B cell (primary cell): ENCODE results near the gene ERCC3. TPM values are rescaled to one million over a fixed set of nuclear protein-coding genes. Genes with fewer than 3 reads are reported as not detected.

Experiments used
- ATAC-seq: fragments of 200-7000 bp; cut with Tn5 transposase; one replicate; pipeline ENCODE4 v1.10.0; 2021; ENCODE audit warnings: low read depth, mild to moderate bottlenecking, moderate number of reproducible peaks, moderate library complexity
- CTCF ChIA-PET: fragments of 350-600 bp; sonication (Branson Sonifier 250); formaldehyde crosslinking; loops from one replicate; lab custom pipeline; 2021; ENCODE audit warnings: antibody characterized with exemption, inconsistent platforms; lab: Charles Lee
- POLR2A ChIA-PET: fragments of 350-600 bp; sonication (Branson Sonifier 250); formaldehyde crosslinking; loops from one replicate; lab custom pipeline; 2021; ENCODE audit warnings: antibody characterized with exemption; lab: Charles Lee
- DNase-seq: peaks from one replicate; pipeline ENCODE4 v3.0.0; 2013
- H2AFZ ChIP-seq: 2 replicates; pipeline ENCODE4 v1.6.1; 2012; ENCODE audit warnings: mild to moderate bottlenecking, low read depth, low read length; ENCODE audit not compliant: insufficient read depth, poor library complexity, severe bottlenecking
- H3K27ac ChIP-seq, 2 donors: 1 replicate in 1 of 2; 2 replicates in 1 of 2; pipeline ENCODE4 v1.5.1; 2012 to 2013; ENCODE audit warnings: low read length in 2 of 2, mild to moderate bottlenecking in 2 of 2, moderate library complexity in 1 of 2
- H3K27me3 ChIP-seq, 4 experiments: fragments of 200-600 bp in 1 of 4; sonication (generic) in 1 of 4; replicated peaks in 1 of 4; 1 replicate in 2 of 4; 2 replicates in 2 of 4; pipeline versions ENCODE4 v1.6.1 to v1.7.0; 2013 to 2016; ENCODE audit warnings: low read length in 3 of 4, mild to moderate bottlenecking in 2 of 4, mixed read lengths in 1 of 4, moderate library complexity in 1 of 4; ENCODE audit not compliant: insufficient read depth in 4 of 4, control insufficient read depth in 3 of 4; ENCODE audit errors: control extremely low read depth in 1 of 4
- H3K36me3 ChIP-seq, 2 experiments: replicated peaks in 1 of 2; 1 replicate in 1 of 2; 2 replicates in 1 of 2; pipeline versions ENCODE4 v1.6.1 to v1.7.1; 2013; ENCODE audit warnings: low read length in 1 of 2; ENCODE audit not compliant: insufficient read depth in 2 of 2, control insufficient read depth in 1 of 2; ENCODE audit errors: control extremely low read depth in 1 of 2, extremely low read depth in 1 of 2
- H3K4me1 ChIP-seq, 2 donors: fragments of 200-600 bp in 1 of 2; sonication (generic) in 1 of 2; 1 replicate in 1 of 2; 2 replicates in 1 of 2; pipeline versions ENCODE4 v1.5.1 to v1.6.1; 2013 to 2017; ENCODE audit warnings: low read length in 2 of 2; ENCODE audit not compliant: control insufficient read depth in 2 of 2, insufficient read depth in 2 of 2
- H3K4me2 ChIP-seq: replicated peaks from 2 replicates; pipeline ENCODE3; 2012; ENCODE audit warnings: mild to moderate bottlenecking, low read depth, low read length; ENCODE audit not compliant: poor library complexity, severe bottlenecking
- H3K4me3 ChIP-seq, 5 experiments: fragments of 200-600 bp in 1 of 5; sonication (generic) in 1 of 5; 1 replicate in 3 of 5; 2 replicates in 2 of 5; pipeline versions ENCODE4 v1.5.1 to v1.7.0; 2011 to 2016; ENCODE audit warnings: low read length in 4 of 5, mild to moderate bottlenecking in 4 of 5, low read depth in 2 of 5, control low read depth in 1 of 5, moderate library complexity in 1 of 5; ENCODE audit not compliant: insufficient read depth in 1 of 5; ENCODE audit errors: control extremely low read depth in 1 of 5, extremely low read depth in 1 of 5
- H3K79me2 ChIP-seq: fragments of 200-600 bp; sonication (generic); one replicate; pipeline ENCODE4 v1.6.0; 2016; ENCODE audit warnings: low read length; ENCODE audit not compliant: control insufficient read depth, insufficient read depth
- H3K9ac ChIP-seq: fragments of 200-600 bp; sonication (generic); 2 replicates; pipeline ENCODE4 v1.6.1; 2017; ENCODE audit warnings: mild to moderate bottlenecking, low read length, moderate library complexity
- H3K9me3 ChIP-seq, 3 donors: one replicate each; pipeline versions ENCODE4 v1.6.1 to v1.7.1; 2013; ENCODE audit warnings: low read length in 2 of 3; ENCODE audit not compliant: control insufficient read depth in 2 of 3, insufficient read depth in 1 of 3; ENCODE audit errors: control extremely low read depth in 1 of 3
- H4K20me1 ChIP-seq: 2 replicates; pipeline ENCODE4 v1.6.0; 2012; ENCODE audit warnings: mild to moderate bottlenecking, low read length; ENCODE audit not compliant: insufficient read depth, control insufficient read depth, poor library complexity, severe bottlenecking
- H3K27ac Mint-ChIP-seq: one replicate; pipeline ENCODE4 v1.8.0; 2021; ENCODE audit warnings: mixed read lengths
- H3K27me3 Mint-ChIP-seq: one replicate; pipeline ENCODE4 v1.8.0; 2021; ENCODE audit warnings: mixed read lengths
- H3K4me1 Mint-ChIP-seq: one replicate; pipeline ENCODE4 v1.8.0; 2021; ENCODE audit warnings: mixed read lengths
- H3K4me3 Mint-ChIP-seq: one replicate; pipeline ENCODE4 v1.8.0; 2021; ENCODE audit warnings: mixed read lengths
- H3K9me3 Mint-ChIP-seq: one replicate; pipeline ENCODE4 v1.8.0; 2022; ENCODE audit warnings: mixed read lengths; ENCODE audit not compliant: insufficient read depth
- EZH2 ChIP-seq: IDR thresholded peaks from 2 replicates; pipeline ENCODE4 v1.6.1; 2012; ENCODE audit warnings: borderline replicate concordance, low read depth, mild to moderate bottlenecking, moderate library complexity, low read length; ENCODE audit not compliant: insufficient read depth, poor library complexity, severe bottlenecking
- WGBS: methylation state at CpG from one replicate; pipeline ENCODE4 v1.1.5; 2013; ENCODE audit warnings: missing lambda C conversion rate; ENCODE audit not compliant: insufficient coverage; 5-methylcytosine and 5-hydroxymethylcytosine counted together
- intact Hi-C: fragments of 100-400 bp; cut with micrococcal nuclease; formaldehyde crosslinking; loops from one replicate; pipeline ENCODE4 v1.10.0; 2022
- polyA plus RNA-seq: library from polyadenylated mRNA; depleted of rRNA; stranded (reverse); fragments of >200 nt; gene quantifications from 2 replicates; pipeline ENCODE4 v1.2.3, GENCODE V29; 2012
- total RNA-seq, 2 donors: library from RNA; stranded (reverse); fragments of 120-200 nt in 1 of 2; gene quantifications; 1 replicate in 1 of 2; 2 replicates in 1 of 2; pipeline versions ENCODE4 v1.2.3 to v1.2.4, GENCODE V29; 2013 to 2022
- TF ChIP-seq, protein P1 (sequence below): fragments of 200-600 bp; IDR thresholded peaks from one replicate; pipeline ENCODE4 v1.8.0; 2022; ENCODE audit warnings: antibody characterized with exemption, mild to moderate bottlenecking

Gene ERCC3
- total and polyA plus RNA-seq, 2 donors (not counting 1 experiment from before 2014, with no cell fraction given) = 74.4 to 79.3 TPM

DNA sequence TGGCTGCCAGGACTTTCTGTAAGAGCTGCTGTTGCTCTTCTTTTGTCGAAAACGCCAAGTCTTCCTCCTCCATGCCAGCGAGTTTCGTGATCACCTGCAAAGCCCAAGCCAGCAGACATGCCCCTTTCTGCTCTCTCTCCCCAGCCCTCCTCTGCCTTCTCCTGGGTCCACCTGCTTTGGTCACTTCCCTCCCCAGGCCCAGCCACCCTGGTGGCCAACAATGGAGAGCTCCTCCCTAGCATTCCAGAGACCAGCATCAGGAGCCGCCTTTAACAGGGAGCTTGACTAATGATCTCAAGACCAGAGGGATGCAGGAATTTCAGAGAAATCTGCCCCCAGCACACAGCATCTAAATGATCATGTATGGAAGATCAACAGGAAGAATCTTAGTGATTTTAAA, 34.6 kb downstream of the ERCC3 start:
- H3K4me1 ChIP-seq = no peaks in the 10 kb centered on the region
- no peak overlapping the region for H3K4me2 ChIP-seq
- H3K9me3 ChIP-seq = no peaks in the 10 kb centered on the region
- Mint-ChIP-seq H3K4me1 (no peaks in the 10 kb centered on the region), H3K9me3 (no peaks in the 10 kb centered on the region), H3K4me3 (no peak overlapping the region), H3K27ac (no peak overlapping the region), H3K27me3 (no peaks in the 10 kb centered on the region)
- DNase-seq (no peak), ATAC-seq (no peak)
- no peak overlapping the region for H3K27ac ChIP-seq
- H3K4me3 ChIP-seq = no peak overlapping the region
- no peaks in the 10 kb centered on the region for H3K79me2 ChIP-seq
- peaks cover 5 to 45% of the 10 kb centered on the region in 2 experiments for H3K36me3 ChIP-seq
- POLR2A ChIA-PET = no interaction called here
- H3K27me3 ChIP-seq = no peaks in the 10 kb centered on the region
- no peak overlapping the region for H3K9ac ChIP-seq
- 100% methylated on average over 4 of the region's 5 CpGs for WGBS
- TF ChIP-seq, protein P1, sequence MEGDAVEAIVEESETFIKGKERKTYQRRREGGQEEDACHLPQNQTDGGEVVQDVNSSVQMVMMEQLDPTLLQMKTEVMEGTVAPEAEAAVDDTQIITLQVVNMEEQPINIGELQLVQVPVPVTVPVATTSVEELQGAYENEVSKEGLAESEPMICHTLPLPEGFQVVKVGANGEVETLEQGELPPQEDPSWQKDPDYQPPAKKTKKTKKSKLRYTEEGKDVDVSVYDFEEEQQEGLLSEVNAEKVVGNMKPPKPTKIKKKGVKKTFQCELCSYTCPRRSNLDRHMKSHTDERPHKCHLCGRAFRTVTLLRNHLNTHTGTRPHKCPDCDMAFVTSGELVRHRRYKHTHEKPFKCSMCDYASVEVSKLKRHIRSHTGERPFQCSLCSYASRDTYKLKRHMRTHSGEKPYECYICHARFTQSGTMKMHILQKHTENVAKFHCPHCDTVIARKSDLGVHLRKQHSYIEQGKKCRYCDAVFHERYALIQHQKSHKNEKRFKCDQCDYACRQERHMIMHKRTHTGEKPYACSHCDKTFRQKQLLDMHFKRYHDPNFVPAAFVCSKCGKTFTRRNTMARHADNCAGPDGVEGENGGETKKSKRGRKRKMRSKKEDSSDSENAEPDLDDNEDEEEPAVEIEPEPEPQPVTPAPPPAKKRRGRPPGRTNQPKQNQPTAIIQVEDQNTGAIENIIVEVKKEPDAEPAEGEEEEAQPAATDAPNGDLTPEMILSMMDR = no peak
- no peak for TF ChIP-seq EZH2
- CTCF ChIA-PET = interaction anchor here (0.5 kb wide), 1 partner anchor 246 kb away, joined by 4 read pairs; no protein-coding TSS in a partner anchor
- H4K20me1 ChIP-seq = no peaks in the 10 kb centered on the region
- H2AFZ ChIP-seq = no peak overlapping the region
- intact Hi-C loops = no loop called here

DNA sequence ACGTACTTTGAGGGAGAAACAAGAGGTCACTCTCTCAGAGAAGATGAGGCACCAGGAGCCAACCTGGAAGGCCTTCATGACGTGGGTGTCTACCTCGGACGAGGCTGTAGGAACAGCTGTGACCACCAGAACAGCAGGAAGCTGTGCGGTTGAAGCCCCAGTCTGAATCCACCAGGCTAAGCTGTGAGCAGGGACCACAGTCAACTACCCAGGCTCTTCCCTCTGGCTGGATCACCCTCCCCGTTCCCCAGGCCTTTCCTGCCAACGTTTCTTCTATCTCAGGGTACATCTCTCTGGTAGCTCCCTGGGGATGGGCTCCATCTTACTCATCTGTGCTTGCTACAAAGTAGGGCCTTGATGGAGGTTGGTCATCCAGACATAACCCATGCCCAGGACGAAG, 37.1 kb downstream of the ERCC3 start:
- no peaks in the 10 kb centered on the region for H3K9me3 Mint-ChIP-seq
- no peak overlapping the region for H3K4me3 ChIP-seq
- no peaks in the 10 kb centered on the region for H3K79me2 ChIP-seq
- no peak overlapping the region for H3K4me2 ChIP-seq
- DNase-seq = no peak
- H4K20me1 ChIP-seq = no peaks in the 10 kb centered on the region
- ChIA-PET CTCF (no interaction called here), POLR2A (no interaction called here)
- H3K27ac ChIP-seq = no peak overlapping the region
- H3K27me3 ChIP-seq = no peaks in the 10 kb centered on the region
- no peaks in the 10 kb centered on the region for H3K4me1 Mint-ChIP-seq
- 96% methylated on average over 7 of the region's 8 CpGs for WGBS
- peaks cover 5 to 45% of the 10 kb centered on the region in 2 experiments for H3K36me3 ChIP-seq
- no peaks in the 10 kb centered on the region for H3K4me1 ChIP-seq
- H2AFZ ChIP-seq = no peak overlapping the region
- H3K27me3 Mint-ChIP-seq = no peaks in the 10 kb centered on the region
- no peak for ATAC-seq
- no peak overlapping the region for H3K9ac ChIP-seq
- no peak overlapping the region for H3K27ac Mint-ChIP-seq
- intact Hi-C loops = no loop called here
- no peak overlapping the region for H3K4me3 Mint-ChIP-seq
- TF ChIP-seq EZH2 = no peak
- TF ChIP-seq, protein P1 = no peak
- no peaks in the 10 kb centered on the region for H3K9me3 ChIP-seq
